GM12878 (cell line): ENCODE data around the gene IL6R. TPM values are rescaled to one million over a fixed set of nuclear protein-coding genes. Genes with fewer than 3 reads are reported as not detected.

Source experiments
- ATAC-seq: fragments of 200-7000 bp; cut with Tn5 transposase; 3 replicates; pipeline ENCODE4 v1.9.1; 2020; ENCODE audit warnings: mild to moderate bottlenecking, moderate library complexity
- BruUV-seq: library from RNA; stranded (reverse); fragments of 400-500 nt; replicated peaks from 2 replicates; lab custom pipeline; 2021; lab: Mats Ljungman, UMichigan
- CTCF ChIA-PET: fragments of 300-600 bp; sonication (Branson Sonifier 250); formaldehyde crosslinking; extraction: SDS; loops from one replicate; lab custom pipeline; 2021; ENCODE audit warnings: inconsistent platforms; lab: Yijun Ruan, JAX
- POLR2A ChIA-PET: fragments of 350-600 bp; formaldehyde crosslinking; extraction: SDS; loops from one replicate; lab custom pipeline; 2021; ENCODE audit warnings: inconsistent platforms; lab: Charles Lee
- RAD21 ChIA-PET: fragments of 300-600 bp; sonication (Branson Sonifier 250); formaldehyde crosslinking; loops from one replicate; lab custom pipeline; 2023; ENCODE audit warnings: antibody characterized with exemption; ENCODE audit not compliant: unreplicated experiment; lab: Charles Lee
- SMC1A ChIA-PET: fragments of 300-600 bp; sonication (Branson Sonifier 250); formaldehyde crosslinking; loops from one replicate; lab custom pipeline; 2023; ENCODE audit not compliant: unreplicated experiment, uncharacterized antibody; lab: Charles Lee
- DNase-seq: peaks from one replicate; pipeline ENCODE4 v3.0.0-alpha.2; 2011; ENCODE audit warnings: low read depth, low spot score
- FAIRE-seq: peaks from 3 replicates; lab custom pipeline; 2011; peaks lifted over from hg19 to GRCh38; lab: Jason Lieb, UNC
- H2AFZ ChIP-seq: 2 replicates; pipeline ENCODE4 v1.6.0; 2011; ENCODE audit warnings: low read depth, low read length, control low read depth; ENCODE audit not compliant: control insufficient read depth
- H3K27ac ChIP-seq: 2 replicates; pipeline ENCODE4 v1.5.1; 2011; ENCODE audit warnings: control low read depth; ENCODE audit not compliant: control insufficient read depth, insufficient read depth
- H3K27me3 ChIP-seq, 2 experiments: replicated peaks in 1 of 2; 2 replicates each; pipeline versions ENCODE4 v1.6.0 to v1.6.1; 2011; ENCODE audit warnings: low read length in 1 of 2; ENCODE audit not compliant: control insufficient read depth in 2 of 2, insufficient read depth in 2 of 2
- H3K36me3 ChIP-seq, 2 experiments: 2 replicates each; pipeline ENCODE4 v1.5.1; 2011; ENCODE audit warnings: low read length in 1 of 2; ENCODE audit not compliant: control insufficient read depth in 2 of 2, insufficient read depth in 2 of 2
- H3K4me1 ChIP-seq: 2 replicates; pipeline ENCODE4 v1.6.1; 2011; ENCODE audit warnings: mild to moderate bottlenecking, low read length, moderate library complexity, mixed read lengths; ENCODE audit not compliant: control insufficient read depth, insufficient read depth
- H3K4me2 ChIP-seq: 2 replicates; pipeline ENCODE4 v1.6.0; 2011; ENCODE audit warnings: control low read depth; ENCODE audit not compliant: control insufficient read depth, insufficient read depth
- H3K4me3 ChIP-seq: fragments of 200-600 bp; sonication (generic); 2 replicates; pipeline ENCODE4 v1.5.1; 2016
- H3K79me2 ChIP-seq: 2 replicates; pipeline ENCODE4 v1.6.0; 2011; ENCODE audit warnings: low read length; ENCODE audit not compliant: control insufficient read depth, insufficient read depth
- H3K9ac ChIP-seq: 2 replicates; pipeline ENCODE4 v1.8.0; 2011; ENCODE audit warnings: low read length, control low read depth, mixed read lengths; ENCODE audit not compliant: control insufficient read depth, insufficient read depth
- H3K9me3 ChIP-seq: replicated peaks from 3 replicates; pipeline ENCODE4 v1.5.1; 2011; ENCODE audit warnings: mild to moderate bottlenecking, low read length; ENCODE audit not compliant: control insufficient read depth, insufficient read depth
- H4K20me1 ChIP-seq: 2 replicates; pipeline ENCODE4 v1.6.0; 2011; ENCODE audit not compliant: control insufficient read depth, insufficient read depth
- BRCA1 ChIP-seq: IDR thresholded peaks from 2 replicates; pipeline ENCODE4 v1.6.1; 2011; ENCODE audit warnings: low read depth, low read length, improper control_type of control experiment
- IKZF2 ChIP-seq, 2 experiments: fragments of 450-650 bp; IDR thresholded peaks; 2 replicates each; pipeline ENCODE4 v1.6.1; 2017; ENCODE audit warnings: mild to moderate bottlenecking in 2 of 2, moderate library complexity in 2 of 2
- KLF5 ChIP-seq: fragments of 450-650 bp; IDR thresholded peaks from 2 replicates; pipeline ENCODE4 v1.6.1; 2014; ENCODE audit warnings: mild to moderate bottlenecking; ENCODE audit not compliant: partially characterized antibody
- MTA3 ChIP-seq: IDR thresholded peaks from 2 replicates; pipeline ENCODE4 v1.6.1; 2012; ENCODE audit warnings: low read length, inconsistent platforms, borderline replicate concordance
- MYB ChIP-seq: fragments of 150-350 bp; IDR thresholded peaks from 2 replicates; pipeline ENCODE4 v1.6.1; 2014; ENCODE audit warnings: mild to moderate bottlenecking, low read depth, low read length, borderline replicate concordance
- NR2F1 ChIP-seq: fragments of 450-650 bp; conservative IDR thresholded peaks from 2 replicates; pipeline ENCODE4 v1.6.1; 2017; ENCODE audit warnings: mild to moderate bottlenecking
- PAX5 ChIP-seq: IDR thresholded peaks from 2 replicates; pipeline ENCODE4 v1.6.1; 2011; ENCODE audit warnings: low read depth, low read length, borderline replicate concordance
- PML ChIP-seq: IDR thresholded peaks from 2 replicates; pipeline ENCODE4 v1.6.1; 2012; ENCODE audit warnings: low read length, inconsistent platforms
- SMARCA5 ChIP-seq: fragments of 450-650 bp; IDR thresholded peaks from 2 replicates; pipeline ENCODE4 v1.6.1; 2017; ENCODE audit warnings: mild to moderate bottlenecking
- TBL1XR1 ChIP-seq: IDR thresholded peaks from 2 replicates; pipeline ENCODE4 v1.6.1; 2012; ENCODE audit warnings: low read depth, low read length, improper control_type of control experiment
- TCF7 ChIP-seq: IDR thresholded peaks from 2 replicates; pipeline ENCODE4 v1.6.1; 2014; ENCODE audit warnings: antibody characterized with exemption, borderline replicate concordance
- WGBS: methylation state at CpG from one replicate; pipeline ENCODE4 v1.1.6; 2016; ENCODE audit warnings: low lambda C conversion rate; ENCODE audit not compliant: insufficient replicate concordance, insufficient coverage; ENCODE audit errors: missing lambda C conversion rate; 5-methylcytosine and 5-hydroxymethylcytosine counted together
- in situ Hi-C: fragments of 300-500 bp; cut with MboI; formaldehyde crosslinking; loops from 9 replicates; pipeline ENCODE4 v1.14.3; 2018; ENCODE audit warnings: mixed read lengths
- intact Hi-C: fragments of 100-400 bp; cut with micrococcal nuclease; formaldehyde crosslinking; loops from one replicate; pipeline ENCODE4 v1.14.2; 2022; ENCODE audit not compliant: unreplicated experiment
- polyA plus RNA-seq, 11 experiments: library from polyadenylated mRNA; depleted of rRNA in 4 of 11; unstranded in 6 of 11; stranded (reverse) in 5 of 11; fragments of >200 nt; fragmentation: Nextera tagmentation in 4 of 11; fragmentation: Illumina TruSeq in 1 of 11; extraction: Ambion mirVana in 4 of 11; extraction: Trizol in 1 of 11; gene quantifications; 1 replicate in 1 of 11; 2 replicates in 10 of 11; pipeline versions ENCODE4 v1.2.1 to v1.2.3, GENCODE V29; 2011 to 2016; ENCODE audit warnings: inconsistent platforms in 2 of 11, missing spikeins in 2 of 11, low read depth in 1 of 11
- total RNA-seq, 4 experiments: library from RNA; depleted of rRNA in 3 of 4; stranded (reverse); fragments of >200 nt in 3 of 4; fragmentation: Illumina TruSeq in 1 of 4; extraction: Trizol in 1 of 4; gene quantifications; 2 replicates each; pipeline versions ENCODE4 v1.2.1 to v1.2.3, GENCODE V29; 2013 to 2021
- TF ChIP-seq, protein P1 (sequence below): fragments of 450-650 bp; IDR thresholded peaks from 2 replicates; pipeline ENCODE4 v1.6.1; 2016; ENCODE audit warnings: mild to moderate bottlenecking, moderate library complexity, borderline replicate concordance
- TF ChIP-seq, protein P2 (sequence below): IDR thresholded peaks from 2 replicates; pipeline ENCODE4 v1.6.1; 2012; ENCODE audit warnings: low read length, inconsistent platforms
- TF ChIP-seq, protein P3 (sequence below): IDR thresholded peaks from 2 replicates; pipeline ENCODE4 v1.6.1; 2011; ENCODE audit warnings: low read depth, low read length, improper control_type of control experiment, borderline replicate concordance
- TF ChIP-seq, protein P4 (sequence below): fragments of 450-650 bp; IDR thresholded peaks from 2 replicates; pipeline ENCODE4 v1.6.1; 2017; ENCODE audit warnings: borderline replicate concordance
- TF ChIP-seq, protein P5 (sequence below): IDR thresholded peaks from 2 replicates; pipeline ENCODE4 v1.6.1; 2011; ENCODE audit warnings: borderline replicate concordance, low read depth, mild to moderate bottlenecking, moderate library complexity, mixed read lengths, low read length; ENCODE audit not compliant: insufficient read depth; ENCODE audit errors: extremely low read length

IL6R gene
- total and polyA plus RNA-seq, 10 of the 15 experiments (the other 5 are each of a cell fraction or from before 2014, with no cell fraction given) = 1.9 to 43.4 (median 17.5) TPM

DNA sequence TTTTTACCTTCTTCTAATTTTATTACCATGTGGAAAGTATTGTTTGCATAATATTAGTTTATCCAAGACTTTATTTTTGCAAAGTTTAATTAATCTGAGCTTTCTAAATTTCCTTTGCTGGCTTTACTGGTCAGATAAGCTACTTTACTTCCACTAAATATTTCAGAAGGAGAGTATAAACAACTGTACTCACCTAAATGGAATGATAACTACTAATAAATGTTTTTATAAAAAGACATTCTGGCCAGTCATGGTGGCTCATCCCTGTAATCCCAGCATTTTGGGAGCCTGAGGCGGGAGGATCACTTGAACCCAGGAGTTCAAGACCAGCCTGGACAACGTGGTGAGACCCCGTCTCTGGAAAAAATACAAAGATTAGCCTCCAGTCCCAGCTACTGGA, 43.8 kb upstream of the IL6R start:
- Histone ChIP-seq H3K36me3 (no peaks in the 10 kb centered on the region), H2AFZ (no peak overlapping the region), H3K4me2 (no peak overlapping the region), H3K4me1 (no peaks in the 10 kb centered on the region), H3K27me3 (peaks cover 0 to 3% of the 10 kb centered on the region in 2 experiments; a peak in 1 of 4 replicates), H3K9ac (no peak overlapping the region), H3K27ac (no peak overlapping the region), H3K4me3 (no peak overlapping the region), H3K9me3 (no peaks in the 10 kb centered on the region; the same call in 2 of the 3 replicates), H3K79me2 (no peaks in the 10 kb centered on the region), H4K20me1 (no peaks in the 10 kb centered on the region)
- DNase-seq (no peak), ATAC-seq (no peak), FAIRE-seq (no peak)
- WGBS = 34% methylated on average over 3 of the region's 3 CpGs
- BruUV-seq = no TSS peak
- intact Hi-C loops = no loop called here
- ChIA-PET CTCF (interaction anchor here (0.6 to 2.0 kb wide), 6 partner anchors 15 to 222 kb away, joined by 3 to 5 read pairs (median 4); no protein-coding TSS in a partner anchor), SMC1A (interaction anchor here (0.7 to 1.5 kb wide), 4 partner anchors 9 to 106 kb away, joined by 3 to 4 read pairs (median 4); no protein-coding TSS in a partner anchor), POLR2A (interaction anchor here (0.5 to 1.2 kb wide), 2 partner anchors 10 to 362 kb away, joined by 4 to 5 read pairs; no protein-coding TSS in a partner anchor), RAD21 (no interaction called here)
- in situ Hi-C loops = no loop called here
- TF ChIP-seq, protein P1, sequence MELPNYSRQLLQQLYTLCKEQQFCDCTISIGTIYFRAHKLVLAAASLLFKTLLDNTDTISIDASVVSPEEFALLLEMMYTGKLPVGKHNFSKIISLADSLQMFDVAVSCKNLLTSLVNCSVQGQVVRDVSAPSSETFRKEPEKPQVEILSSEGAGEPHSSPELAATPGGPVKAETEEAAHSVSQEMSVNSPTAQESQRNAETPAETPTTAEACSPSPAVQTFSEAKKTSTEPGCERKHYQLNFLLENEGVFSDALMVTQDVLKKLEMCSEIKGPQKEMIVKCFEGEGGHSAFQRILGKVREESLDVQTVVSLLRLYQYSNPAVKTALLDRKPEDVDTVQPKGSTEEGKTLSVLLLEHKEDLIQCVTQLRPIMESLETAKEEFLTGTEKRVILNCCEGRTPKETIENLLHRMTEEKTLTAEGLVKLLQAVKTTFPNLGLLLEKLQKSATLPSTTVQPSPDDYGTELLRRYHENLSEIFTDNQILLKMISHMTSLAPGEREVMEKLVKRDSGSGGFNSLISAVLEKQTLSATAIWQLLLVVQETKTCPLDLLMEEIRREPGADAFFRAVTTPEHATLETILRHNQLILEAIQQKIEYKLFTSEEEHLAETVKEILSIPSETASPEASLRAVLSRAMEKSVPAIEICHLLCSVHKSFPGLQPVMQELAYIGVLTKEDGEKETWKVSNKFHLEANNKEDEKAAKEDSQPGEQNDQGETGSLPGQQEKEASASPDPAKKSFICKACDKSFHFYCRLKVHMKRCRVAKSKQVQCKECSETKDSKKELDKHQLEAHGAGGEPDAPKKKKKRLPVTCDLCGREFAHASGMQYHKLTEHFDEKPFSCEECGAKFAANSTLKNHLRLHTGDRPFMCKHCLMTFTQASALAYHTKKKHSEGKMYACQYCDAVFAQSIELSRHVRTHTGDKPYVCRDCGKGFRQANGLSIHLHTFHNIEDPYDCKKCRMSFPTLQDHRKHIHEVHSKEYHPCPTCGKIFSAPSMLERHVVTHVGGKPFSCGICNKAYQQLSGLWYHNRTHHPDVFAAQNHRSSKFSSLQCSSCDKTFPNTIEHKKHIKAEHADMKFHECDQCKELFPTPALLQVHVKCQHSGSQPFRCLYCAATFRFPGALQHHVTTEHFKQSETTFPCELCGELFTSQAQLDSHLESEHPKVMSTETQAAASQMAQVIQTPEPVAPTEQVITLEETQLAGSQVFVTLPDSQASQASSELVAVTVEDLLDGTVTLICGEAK = no peak
- TF ChIP-seq PML (no peak), KLF5 (no peak), BRCA1 (no peak), NR2F1 (no peak), PAX5 (no peak), IKZF2 (IDR thresholded peaks at IDR 0.05) (no peak), MYB (no peak), MTA3 (no peak), SMARCA5 (no peak), TCF7 (no peak), TBL1XR1 (no peak)
- TF ChIP-seq, protein P2, sequence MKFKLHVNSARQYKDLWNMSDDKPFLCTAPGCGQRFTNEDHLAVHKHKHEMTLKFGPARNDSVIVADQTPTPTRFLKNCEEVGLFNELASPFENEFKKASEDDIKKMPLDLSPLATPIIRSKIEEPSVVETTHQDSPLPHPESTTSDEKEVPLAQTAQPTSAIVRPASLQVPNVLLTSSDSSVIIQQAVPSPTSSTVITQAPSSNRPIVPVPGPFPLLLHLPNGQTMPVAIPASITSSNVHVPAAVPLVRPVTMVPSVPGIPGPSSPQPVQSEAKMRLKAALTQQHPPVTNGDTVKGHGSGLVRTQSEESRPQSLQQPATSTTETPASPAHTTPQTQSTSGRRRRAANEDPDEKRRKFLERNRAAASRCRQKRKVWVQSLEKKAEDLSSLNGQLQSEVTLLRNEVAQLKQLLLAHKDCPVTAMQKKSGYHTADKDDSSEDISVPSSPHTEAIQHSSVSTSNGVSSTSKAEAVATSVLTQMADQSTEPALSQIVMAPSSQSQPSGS = no peak
- TF ChIP-seq, protein P3, sequence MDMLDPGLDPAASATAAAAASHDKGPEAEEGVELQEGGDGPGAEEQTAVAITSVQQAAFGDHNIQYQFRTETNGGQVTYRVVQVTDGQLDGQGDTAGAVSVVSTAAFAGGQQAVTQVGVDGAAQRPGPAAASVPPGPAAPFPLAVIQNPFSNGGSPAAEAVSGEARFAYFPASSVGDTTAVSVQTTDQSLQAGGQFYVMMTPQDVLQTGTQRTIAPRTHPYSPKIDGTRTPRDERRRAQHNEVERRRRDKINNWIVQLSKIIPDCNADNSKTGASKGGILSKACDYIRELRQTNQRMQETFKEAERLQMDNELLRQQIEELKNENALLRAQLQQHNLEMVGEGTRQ = no peak
- TF ChIP-seq, protein P4, sequence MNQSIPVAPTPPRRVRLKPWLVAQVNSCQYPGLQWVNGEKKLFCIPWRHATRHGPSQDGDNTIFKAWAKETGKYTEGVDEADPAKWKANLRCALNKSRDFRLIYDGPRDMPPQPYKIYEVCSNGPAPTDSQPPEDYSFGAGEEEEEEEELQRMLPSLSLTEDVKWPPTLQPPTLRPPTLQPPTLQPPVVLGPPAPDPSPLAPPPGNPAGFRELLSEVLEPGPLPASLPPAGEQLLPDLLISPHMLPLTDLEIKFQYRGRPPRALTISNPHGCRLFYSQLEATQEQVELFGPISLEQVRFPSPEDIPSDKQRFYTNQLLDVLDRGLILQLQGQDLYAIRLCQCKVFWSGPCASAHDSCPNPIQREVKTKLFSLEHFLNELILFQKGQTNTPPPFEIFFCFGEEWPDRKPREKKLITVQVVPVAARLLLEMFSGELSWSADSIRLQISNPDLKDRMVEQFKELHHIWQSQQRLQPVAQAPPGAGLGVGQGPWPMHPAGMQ = no peak
- TF ChIP-seq, protein P5, sequence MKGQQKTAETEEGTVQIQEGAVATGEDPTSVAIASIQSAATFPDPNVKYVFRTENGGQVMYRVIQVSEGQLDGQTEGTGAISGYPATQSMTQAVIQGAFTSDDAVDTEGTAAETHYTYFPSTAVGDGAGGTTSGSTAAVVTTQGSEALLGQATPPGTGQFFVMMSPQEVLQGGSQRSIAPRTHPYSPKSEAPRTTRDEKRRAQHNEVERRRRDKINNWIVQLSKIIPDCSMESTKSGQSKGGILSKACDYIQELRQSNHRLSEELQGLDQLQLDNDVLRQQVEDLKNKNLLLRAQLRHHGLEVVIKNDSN = no peak
